HG03342 (cell line): ENCODE measurements around the gene SLC25A45.
A peak's percentile ranks its signal among the peaks of the same experiment; 100 is the strongest.
"Not testable (repeated sequence)": the region's sequence is repeated elsewhere in the genome, so short reads cannot be mapped to it uniquely, and the experiment has no call there.

Experiments
- ATAC-seq: cut with Tn5 transposase; IDR thresholded peaks from one replicate; pipeline ENCODE4 v1.9.1; 2021; ENCODE audit warnings: mild to moderate bottlenecking, moderate library complexity; ENCODE audit not compliant: unreplicated experiment

Gene SLC25A45

GRCh38 chr11:65421794-65422632 is 39.6 kb upstream of the SLC25A45 start:
- ATAC-seq: no peak

GRCh38 chr11:65420979-65421793 is 38.7 kb upstream of the SLC25A45 start:
- ATAC-seq: no peak

- no peak for ATAC-seq
Measured at GRCh38 chr11:65420506-65420905, 38.1 kb upstream of the SLC25A45 start.

DNA sequence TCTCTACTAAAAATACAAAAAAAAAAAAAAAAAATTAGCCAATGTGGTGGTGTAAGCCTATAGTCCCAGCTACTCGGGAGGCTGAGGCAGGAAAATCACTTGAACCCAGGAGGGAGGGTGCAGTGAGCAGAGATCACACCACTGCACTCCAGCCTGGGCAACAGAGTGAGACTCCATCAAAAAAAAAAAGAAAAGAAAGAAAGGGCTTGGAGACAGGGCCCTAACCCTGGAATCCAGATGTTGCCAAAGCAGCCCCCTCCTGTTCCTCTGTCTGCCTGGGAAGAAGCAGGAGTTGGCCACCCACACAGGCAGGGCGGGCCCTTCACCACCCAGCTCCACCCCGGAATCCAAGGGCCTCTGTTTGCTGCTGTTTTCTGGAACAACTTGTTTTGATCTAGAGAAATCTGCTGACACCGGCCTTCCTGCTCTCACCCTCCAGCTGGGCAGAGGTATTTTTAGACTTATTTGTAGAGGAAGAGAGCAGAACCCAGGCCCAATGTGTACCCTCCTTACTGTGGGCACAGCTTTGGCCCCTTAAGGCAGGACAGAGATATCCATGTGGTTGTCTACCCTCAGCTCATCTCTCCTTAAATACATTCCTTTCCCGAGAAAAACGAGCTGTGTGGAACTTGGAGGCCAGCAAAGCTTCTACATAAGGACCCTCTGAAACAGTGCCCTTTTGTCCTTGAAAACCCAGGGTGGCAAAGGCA is 37.5 kb upstream of the SLC25A45 start:
- no peak for ATAC-seq

DNA sequence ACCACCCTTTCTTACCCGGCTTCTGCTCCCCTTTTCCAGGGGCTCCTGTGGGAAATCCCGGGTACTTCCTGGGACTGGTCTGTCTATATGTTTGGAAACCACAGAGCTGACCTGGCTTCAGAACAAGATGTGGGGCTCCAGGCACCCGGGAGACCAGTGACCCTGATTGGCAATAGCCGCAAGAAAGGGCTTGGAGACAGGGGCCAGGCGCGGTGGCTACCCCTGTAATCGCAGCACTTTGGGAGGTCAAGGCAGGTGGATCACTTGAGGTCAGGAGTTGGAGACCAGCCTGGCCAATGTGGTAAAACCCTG is 37.0 kb upstream of the SLC25A45 start:
- no peak for ATAC-seq

DNA sequence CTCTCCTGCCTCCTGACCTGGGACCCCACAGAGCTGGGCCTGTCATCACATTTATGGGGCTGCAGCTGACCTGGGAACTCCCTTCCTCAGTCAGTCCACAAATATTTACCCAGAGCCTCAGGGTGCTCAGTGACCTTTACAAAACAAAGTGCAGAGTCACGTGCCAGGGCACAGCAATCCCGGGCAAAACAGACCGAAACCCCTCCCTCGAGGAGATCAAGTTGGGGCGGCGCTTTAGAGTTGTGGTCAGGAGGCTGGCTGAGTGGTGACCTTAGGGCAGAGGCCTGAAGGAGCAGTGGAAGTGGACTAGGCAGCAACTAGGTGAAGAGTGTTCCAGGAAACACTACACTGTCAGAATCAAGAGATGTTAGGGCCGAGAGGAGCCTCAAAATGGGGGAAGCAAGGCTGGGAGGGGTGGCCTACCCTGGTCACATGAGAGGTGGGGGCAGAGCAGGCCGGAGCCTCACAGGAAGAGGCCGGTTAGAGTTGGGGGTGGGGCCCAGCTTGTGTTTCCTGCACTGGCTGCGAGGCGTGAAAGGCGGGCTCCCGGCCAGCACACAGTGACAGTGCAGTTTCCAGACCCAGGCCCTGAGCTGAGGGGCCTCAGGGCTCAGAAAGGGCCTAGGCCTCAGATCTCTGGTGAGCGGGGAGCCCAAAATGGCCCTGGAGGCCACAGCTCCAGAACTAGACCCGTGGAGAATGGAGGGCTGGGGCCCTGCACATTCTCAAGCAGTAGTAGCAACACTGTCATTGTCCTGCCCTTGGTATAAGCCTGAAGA is 36.4 kb upstream of the SLC25A45 start:
- peak; percentile 35 for ATAC-seq

DNA sequence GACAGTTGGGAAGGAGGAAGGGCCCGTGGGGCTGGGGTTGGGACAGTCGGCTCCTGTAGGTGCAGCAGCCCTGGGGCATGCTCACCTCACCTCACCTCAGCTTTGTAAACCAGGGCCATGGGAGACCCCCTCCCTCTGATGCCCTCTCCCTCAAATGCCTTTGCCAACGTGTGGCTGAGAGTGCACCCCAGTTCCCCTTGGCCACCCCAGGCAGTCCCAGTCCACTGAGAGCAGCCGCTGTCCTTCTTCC is 35.9 kb upstream of the SLC25A45 start:
- no peak for ATAC-seq

DNA sequence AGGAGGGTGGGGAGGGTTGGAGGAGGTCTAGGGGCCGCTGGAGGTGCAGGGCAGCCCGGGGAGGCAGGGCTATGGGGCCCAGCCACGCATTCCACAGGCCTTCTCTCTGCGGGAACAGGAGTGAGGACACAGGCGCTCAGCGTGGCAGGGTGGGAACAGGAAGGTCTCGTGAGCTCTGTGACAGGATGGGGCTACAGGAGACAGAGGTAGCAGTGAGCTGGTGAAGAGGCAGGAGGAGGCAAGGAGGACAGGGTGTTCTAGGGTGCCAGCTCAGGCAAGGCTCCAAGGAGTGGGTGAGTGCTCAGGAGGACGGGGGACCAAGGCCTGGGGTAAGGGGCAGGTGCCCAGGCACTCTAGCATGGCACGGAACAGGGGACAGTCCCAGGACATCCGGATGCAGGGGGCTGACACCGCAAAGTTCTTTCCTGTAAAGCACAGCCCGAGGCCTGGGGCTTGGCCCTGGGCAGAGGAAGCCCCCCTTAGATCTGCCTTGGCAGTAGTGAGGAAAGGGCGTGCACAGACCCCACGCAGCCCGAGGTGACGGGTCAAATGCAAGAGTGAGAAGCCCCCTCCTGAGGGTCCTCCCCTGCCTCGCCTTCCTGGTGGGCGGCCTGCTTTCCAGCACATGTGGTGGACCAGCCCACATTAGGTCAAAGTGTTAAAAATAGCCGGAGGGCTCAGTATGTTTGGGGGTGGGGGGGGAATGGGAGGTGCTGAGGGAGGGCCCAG is 35.4 kb upstream of the SLC25A45 start:
- no peak for ATAC-seq

DNA sequence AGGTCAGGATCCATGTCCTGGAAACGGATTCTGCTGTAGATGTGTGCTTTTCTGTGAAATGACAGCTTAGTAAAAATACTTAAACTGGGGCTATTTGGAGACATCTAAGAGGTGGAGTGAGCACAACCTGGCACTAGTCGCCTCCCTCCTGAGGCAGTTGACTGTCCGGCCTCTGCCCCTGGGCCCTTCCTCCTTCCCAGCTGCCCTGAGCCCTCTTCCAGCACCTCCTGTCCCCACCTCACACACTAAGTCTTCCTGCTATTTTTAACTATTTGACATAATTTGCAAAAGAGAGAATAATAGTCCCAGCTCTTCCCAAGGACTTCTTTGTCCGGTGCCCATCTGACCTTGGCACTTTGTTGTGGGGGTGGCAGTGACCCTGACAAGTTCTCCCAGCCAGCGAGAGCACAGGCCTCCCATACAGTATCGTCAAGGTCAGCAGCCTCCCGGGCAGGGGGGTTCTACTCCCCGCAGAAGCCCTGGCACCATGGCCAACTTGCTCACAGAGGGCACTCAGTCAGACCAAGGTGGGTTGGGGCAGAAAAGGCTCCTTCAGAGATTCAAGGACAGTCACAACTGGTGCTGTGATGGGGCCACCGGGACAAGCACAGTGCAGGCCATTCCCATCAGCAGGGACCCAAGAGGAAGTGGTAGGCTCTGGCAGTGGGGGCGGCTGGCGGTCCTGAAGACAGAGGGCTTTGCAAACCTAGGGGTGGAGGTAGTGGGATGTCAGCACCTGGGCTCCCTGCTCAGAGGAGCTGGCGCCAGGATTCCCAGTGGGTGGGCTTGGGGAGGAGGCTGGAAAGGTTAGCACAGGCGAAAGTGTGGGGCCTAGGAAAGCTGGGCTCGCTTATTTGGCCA is 34.6 kb upstream of the SLC25A45 start:
- no peak for ATAC-seq

DNA sequence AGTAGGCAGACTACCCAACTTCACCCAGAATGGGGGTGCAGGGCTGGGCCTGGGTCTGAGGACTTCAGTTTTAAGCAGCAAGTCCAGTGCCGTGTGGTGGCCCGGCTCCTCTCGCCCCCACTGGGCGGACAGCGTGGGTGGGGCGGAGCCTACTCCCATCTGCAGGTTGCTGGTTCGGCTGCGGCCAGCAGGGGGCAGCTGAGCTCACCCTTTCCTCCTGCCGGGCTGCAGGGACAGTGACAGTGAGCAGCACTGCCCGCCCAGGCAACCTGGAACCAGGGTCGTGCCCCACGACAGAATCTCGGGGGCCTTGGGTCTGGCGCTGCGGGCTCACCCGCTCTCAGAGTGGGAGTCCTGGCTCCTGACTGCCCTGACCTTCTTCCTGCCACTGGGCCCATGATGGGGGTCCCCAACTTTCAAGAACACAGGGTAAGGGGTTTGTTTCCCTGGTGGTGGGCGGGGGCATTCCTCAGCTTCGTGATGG is 33.9 kb upstream of the SLC25A45 start:
- ATAC-seq: no peak

DNA sequence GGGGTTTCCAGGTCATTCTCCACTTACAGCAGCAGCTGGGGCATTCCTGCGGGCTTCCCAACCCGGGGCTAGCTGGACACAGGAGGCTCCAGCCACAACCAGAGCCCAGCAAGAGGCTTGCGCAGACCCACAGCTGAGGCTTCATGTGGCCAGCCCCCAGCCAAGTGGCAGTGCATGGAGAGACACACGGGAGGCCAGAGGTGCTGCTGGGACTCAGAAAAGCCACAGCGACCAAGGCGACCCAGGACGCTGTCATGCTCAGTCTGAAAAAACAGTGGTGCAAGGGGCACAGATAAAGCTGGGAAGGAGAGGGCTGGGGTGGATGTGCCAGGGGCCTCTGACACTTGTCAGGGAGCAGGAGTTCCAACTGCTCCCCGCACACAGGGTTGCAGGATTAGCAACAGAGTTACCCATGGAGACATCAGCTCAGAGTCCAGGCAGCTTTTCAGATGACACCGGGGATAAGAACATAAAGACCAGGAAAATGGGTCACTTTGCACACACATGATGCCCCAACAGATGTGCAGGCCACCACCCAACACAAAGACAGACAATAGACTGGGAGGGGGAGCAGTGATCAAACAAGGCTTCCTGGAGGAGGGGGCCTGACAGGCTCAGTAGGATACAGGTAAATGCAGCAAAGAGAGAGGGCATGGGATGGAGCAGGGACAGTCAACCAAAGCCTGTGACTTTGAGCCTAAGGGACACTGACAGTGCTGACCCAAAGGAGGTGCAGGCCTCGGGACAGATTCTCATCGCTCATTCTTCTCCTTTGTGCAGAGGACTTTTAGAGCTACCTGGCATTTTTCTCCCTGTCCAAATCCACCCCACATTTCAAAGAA is 33.3 kb upstream of the SLC25A45 start:
- no peak for ATAC-seq

- ATAC-seq: no peak
Measured at GRCh38 chr11:65414776-65415498, 32.5 kb upstream of the SLC25A45 start.

DNA sequence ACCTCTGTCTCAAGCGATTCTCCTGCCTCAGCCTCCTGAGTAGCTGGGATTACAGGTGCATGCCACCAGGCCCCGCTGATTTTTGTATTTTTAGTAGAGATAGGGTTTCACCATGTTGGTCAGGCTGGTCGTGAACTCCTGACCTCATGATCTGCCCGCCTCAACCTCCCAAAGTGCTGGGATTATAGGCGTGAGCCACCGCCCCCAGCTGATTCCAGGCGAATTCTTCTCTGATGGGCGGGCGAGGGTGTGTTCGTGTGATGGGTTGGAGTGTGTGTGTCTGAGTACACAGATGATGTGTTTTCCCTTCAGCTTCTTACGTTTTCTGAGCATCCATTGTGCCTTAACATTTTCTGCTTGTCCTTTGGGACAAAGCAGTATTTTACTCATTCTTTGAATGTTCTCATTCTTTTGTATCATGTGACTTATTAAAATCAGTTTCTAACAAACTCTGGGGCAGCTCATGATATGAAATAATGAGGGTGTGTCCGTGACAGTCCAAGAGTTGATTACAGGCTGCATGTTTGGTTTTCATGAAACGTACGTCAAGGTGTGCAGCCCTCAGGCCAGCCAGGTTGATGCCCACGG is 30.7 kb upstream of the SLC25A45 start:
- ATAC-seq: not testable (repeated sequence)

DNA sequence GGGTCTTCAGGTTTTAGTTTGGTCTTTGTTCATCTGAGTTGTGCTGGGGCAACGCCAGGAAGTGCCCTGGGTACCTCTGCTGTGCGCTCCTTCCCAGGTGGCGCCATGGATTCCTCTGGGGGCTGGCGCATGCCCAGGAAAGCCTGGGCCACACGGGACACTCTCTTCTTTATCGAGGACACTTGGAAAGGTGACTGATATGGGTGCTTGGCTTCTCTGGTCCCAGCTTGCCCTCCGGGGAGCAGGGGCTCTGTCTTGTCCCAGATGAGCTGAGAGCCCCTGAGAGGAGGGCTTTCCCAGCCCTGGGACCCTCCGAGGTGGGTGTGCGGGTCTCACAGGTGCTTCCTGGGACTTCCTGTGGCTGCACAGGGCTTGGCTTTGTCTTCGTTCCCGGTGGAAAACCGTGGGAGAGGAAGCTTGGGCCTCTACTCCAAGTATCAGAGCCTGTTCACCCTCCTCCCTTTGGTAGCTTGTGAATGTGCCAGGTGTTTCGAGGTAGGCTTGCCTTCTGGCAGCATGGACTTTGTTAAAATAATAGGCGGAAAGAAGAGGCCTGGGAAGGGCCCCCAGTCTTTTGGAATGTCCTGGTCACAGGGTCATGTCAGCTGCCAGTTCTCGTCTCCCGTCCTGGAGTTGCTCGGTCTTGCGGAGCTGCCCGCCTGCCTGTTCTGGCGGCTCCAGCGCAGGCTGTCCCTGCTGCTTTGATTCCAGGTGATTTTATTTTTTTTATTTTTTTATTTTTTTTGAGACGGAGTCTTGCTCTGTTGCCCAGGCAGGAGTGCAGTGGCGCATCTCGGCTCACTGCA is 30.0 kb upstream of the SLC25A45 start:
- ATAC-seq: no peak

DNA sequence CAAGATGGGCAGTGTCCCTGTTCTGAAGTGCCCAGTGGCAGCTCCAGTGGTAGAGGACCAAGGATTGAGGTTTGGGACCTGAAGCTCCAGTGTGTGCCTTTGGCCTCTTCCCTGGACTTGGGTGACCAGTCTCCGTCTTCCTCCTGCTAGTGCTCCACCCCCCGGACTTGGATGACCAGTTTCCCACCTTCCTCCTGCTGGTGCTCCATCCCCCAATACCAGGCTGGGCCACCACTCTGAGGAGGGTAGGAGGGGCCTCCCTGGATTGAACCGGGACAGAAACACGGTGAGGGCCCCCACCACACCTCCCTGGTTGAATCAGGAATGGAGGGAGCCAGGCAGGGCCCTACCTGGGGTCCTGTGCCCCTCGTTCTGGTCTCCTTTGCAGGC is 29.2 kb upstream of the SLC25A45 start:
- no peak for ATAC-seq

GRCh38 chr11:65410936-65411680 is 28.7 kb upstream of the SLC25A45 start:
- no peak for ATAC-seq
